AG08396 (cell line): ENCODE results near the gene MXI1.

Source experiments
- DNase-seq: peaks from one replicate; pipeline ENCODE4 v3.0.0; 2012; ENCODE audit warnings: low spot score, mixed read lengths

Gene MXI1

DNA sequence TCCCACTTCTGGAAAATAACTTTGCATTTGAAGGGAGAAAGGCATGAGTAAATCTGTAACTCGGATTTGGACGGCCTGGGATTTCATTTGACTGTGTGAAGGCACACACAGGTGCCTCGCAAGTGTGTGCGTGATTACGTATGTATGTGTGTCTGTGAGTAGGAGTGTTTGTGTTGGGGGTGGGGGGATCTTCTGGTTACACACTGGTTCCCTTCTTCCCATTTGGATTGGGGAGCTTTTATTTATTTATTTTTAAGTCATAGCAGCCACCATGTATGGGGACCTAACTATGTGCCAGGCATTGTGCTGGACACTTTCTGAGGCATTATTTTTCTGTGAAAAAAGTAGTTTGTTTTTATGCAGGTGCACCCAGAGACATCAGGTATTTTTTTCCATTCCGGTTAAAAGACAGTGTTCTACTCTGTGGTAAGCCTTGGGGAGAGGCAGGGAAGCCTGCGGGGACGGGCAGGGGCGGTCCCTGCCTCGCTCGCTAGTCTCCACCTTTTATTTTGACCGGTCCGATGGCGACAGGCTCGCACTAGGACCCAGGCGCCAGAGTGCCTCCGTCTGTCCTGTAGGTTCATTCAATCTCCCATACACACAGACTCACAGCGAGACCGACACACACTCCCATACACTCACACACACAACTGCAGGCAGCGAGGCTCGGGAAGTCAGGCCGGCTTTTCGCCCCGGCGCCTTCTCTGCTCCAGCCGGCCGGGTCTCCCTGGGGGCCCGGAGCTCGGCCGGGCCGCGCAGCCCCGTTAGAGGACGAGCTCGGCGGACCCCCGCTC is at the start of gene MXI1:
TSS of gene MXI1 (plus strand) at position 595 of the 794 bp plus-strand sequence. CDS start 204 bp downstream, outside the sequence.
- peak; percentile 85 for DNase-seq

DNA sequence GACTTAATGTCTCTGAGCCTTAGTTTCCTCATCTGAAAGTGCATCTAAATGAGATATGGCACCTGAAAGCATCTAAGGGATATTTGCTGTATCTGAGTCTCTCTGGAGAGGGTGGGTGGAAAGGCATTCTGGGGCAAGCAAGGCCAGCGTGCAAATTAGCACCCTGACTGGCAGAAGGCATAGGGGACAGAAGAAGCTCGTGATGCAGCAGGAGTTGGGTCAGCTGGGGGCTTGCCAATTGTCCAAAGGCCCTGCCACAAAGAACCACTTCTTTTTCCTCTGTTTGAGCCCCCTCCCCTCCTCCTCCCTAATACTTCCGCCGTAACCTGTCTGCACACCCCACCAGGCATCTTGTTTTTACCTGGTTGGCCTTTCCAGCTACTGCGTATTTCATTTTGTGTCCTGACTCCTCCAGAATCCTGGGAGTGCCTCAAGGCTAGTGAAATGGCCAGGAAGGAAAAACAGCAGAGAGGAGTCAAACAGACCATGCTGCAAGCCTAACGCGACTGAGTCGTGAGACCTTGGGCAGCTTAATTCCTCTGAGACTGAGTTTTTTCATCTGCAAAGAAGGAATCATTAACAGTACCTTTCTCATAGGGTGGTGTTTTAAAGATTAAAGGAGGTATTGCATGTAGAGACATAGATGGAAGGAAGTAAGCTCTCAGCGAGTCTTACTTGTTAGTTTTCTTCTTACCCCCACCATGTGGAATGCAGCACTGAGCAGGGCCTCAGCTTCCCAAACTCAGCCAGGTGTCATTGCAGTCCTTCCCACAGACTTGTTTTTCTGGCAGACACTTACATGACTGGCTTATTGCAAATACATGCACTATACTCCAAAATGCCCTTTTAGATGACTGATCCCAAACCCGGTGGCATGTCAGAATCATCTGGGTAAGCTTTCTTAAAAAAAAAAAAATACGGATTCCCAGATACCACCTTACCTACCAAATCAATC is 49.1 kb upstream of the MXI1 start:
- no peak for DNase-seq

DNA sequence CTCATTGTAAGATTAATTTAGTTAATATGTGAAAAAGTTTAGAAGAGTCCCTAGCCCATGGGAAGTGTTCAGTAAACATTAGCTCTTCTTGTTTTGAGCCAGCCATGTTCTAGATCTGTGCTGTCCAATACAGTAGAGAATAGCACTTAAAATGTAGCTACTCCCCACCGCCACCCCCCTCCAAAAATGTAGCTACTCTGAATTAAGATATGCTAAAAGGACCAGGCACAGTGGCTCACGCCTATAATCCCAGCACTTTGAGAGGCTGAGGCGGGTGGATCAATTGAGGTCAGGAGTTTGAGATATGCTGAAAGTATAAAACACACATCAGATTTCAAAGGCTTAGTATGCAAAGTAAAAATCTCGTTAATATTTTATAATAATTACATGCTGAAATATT is 47.3 kb upstream of the MXI1 start:
- no peak for DNase-seq

DNA sequence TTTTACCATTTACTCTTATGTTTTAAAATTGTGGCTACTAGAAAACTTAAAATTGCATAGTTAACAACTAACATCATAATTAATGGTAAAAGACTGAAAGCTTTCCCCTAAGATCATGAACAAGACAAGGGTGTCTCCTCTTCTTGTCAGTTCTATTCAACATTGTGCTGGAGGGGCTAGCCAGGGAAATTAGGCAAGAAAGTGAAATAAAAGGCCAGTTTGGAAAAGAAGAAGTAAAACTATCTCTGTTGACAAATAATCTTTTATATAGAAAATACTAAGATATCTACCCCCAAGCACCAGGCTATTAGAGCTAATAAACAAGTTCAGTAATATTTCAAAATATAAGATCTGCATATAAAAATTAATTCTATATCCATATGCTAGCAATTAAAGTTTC is 46.9 kb upstream of the MXI1 start:
- no peak for DNase-seq

GRCh38 chr10:110162741-110163145 is 44.7 kb upstream of the MXI1 start:
- no peak for DNase-seq

- DNase-seq, result no peak
These were observed 44.1 kb upstream of the MXI1 start for GRCh38 chr10:110163192-110163773.

DNA sequence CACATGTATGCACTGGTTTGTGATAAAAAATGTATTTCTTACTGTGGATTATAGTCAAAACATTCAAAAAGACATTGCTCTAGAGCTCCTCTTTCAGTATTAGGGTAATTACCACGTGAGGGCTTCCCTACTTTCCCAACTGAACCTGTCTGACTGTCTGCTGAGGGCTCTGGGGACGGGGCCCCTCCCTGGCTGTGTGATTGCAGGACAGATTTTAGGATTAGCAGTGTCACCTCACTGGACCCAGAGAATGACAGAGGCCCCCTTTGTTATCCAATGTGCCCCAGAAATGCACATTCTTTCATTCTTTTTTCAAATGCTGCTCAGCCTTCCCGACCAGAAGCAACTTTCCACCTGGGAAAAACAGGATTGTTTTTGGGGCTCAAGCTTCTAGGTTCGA is 43.6 kb upstream of the MXI1 start:
- no peak for DNase-seq

- no peak for DNase-seq
These were observed 42.2 kb upstream of the MXI1 start for GRCh38 chr10:110165239-110165638.

DNA sequence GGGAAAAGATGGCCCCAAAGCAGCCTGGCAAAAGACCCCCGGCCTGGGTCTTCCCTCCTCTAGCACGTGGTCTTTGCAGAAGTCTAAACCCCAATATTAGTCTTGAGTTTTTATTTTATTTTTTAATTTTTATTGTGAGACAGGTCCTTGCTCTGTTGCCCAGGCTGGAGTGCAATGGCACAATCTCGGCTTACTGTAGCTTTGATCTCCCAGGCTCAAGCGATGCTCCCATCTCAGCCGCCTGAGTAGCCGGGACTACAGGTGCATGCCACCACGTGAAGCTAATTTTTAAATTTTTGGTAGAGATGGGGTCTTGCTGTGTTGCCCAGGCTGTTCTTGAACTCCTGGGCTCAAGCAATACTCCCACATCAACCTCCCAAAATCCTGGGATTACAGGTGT is 40.3 kb upstream of the MXI1 start:
- no peak for DNase-seq

- DNase-seq, result no peak
These were observed 38.6 kb upstream of the MXI1 start for GRCh38 chr10:110168601-110169481.

DNA sequence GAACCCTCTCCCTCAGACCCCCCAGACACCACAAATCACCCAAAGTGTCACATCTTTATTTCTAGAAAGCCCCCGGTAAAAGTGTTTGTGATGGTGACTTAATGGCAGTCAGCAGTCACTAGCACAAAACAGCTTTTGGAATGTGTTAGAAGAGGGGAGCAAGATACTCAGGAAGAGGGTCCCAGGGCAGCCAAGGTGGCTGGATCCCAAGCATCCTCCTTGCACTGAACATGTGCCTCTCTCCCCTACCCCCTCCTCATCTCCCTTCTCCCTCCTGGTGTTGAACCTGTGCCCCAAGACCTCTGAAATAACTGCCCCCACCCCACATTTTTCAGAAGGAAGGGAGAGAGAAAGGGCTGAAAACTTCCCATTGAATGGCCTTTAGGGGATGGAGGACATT is 37.8 kb upstream of the MXI1 start:
- DNase-seq, result no peak

DNA sequence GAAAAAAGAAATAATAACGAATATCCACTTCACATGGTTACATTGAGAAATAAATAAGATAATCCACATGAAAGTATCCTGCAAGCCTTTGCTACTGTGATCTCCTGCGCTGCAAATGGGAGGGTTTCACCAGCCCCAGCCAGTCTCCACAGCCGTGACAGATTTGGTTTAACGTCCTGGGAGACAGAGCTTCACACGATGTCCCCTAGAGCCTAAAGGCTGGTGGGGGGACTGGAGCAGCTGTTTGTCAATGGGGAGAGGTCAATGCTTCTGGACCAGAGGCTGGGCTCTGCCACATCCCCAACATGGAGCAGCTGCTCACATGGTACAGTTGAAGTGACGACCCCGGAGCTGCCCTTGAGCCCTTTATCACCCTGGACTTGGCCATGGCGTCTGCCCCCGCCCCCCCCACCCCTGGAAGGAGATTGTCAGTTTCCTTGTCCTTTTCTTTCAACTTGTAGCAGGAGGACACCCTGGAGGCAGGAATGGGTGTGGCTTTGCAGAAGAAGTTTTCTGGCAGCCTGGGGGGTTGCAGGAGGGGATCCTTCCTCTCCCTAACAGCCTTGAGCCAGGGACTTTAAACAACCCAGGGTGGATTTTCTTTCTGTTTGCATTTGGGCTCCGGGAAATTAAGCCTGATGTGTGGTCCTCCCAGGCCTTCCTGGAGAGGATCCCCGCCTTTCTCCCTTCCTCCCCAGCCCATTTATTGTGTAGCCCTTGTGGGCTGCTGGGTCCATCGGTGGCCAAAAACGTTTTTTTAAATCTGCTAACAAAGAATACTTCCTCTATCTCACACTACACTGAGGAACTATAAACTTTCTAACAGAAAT is 37.0 kb upstream of the MXI1 start:
- DNase-seq, result no peak

GRCh38 chr10:110171032-110171431 is 36.4 kb upstream of the MXI1 start:
- DNase-seq, result no peak

DNA sequence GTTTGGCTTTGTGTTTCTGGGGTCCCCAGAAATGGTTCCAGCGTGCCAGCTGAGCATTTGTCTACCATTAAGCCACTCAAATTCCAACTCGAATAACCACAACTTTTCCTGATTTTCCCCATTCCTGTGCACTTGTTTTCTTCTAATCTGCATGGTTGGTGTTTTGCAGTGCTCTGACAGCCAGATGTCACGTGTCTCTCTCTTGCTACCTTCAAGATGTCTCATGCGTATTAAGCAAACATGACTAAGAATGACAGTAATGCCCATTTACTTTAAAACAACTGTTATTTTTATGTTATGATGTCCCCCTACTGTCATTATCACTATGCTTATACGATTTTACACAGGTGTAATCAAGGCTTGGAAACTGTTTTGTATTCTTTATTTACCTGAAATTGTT is 35.2 kb upstream of the MXI1 start:
- DNase-seq, result no peak

DNA sequence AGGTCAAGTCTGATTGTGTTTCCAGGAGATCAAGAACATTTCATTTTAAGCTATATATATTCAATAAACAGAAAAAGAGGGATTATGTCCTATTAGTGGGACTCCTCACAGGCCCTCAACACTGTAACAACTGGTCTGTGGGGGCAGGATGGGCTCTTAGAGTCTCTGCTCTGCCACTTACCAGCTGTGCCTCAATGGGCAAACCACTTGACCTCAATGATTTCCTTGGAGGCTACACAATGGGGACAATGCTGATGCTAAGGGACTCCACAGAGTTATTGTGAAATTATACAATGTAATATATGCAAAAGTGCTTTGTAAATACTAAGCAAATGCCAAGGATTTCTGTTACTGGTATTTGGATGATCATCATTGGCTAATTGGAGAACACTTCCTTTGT is 33.2 kb upstream of the MXI1 start:
- DNase-seq, result no peak

DNA sequence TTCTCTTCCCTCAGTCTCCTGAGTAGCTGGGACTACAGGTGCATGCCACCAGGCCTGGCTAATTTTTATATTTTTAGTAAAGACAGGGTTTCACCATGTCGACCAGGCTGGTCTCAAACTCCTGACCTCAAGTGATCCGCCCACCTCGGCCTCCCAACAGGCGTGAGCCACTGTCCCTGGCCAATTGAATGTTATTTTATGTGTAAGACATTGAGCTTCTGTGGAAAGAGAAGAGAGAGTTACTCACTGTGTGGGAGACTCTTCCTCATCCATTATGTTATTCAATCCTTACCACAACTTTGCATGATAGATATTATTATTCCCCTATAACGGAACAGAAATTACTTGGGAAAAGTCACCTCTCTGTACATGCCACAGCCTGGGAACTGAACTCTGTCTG is 32.6 kb upstream of the MXI1 start:
- DNase-seq, result no peak

DNA sequence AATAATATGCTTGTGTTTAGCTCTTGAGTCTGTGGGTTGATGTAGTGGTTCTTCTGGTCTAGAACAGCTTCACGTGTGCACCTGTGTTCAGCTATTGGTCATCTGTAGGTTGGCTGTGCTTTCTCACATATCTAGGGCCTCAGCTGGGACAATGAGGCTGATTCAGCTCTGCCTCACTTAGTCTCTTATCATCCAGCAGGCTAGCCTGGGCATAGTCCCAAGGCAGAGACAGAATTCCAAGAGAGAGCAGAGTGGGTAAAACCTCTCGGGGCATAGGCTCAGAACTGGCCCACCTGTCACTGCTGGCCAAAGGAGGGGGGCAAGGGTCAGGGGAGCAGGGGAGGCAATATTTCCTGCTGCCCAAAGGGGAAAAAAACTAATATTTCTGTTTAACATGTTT is 32.0 kb upstream of the MXI1 start:
- DNase-seq, result no peak

- no peak for DNase-seq
These were observed 31.0 kb upstream of the MXI1 start for GRCh38 chr10:110176141-110177030.

DNA sequence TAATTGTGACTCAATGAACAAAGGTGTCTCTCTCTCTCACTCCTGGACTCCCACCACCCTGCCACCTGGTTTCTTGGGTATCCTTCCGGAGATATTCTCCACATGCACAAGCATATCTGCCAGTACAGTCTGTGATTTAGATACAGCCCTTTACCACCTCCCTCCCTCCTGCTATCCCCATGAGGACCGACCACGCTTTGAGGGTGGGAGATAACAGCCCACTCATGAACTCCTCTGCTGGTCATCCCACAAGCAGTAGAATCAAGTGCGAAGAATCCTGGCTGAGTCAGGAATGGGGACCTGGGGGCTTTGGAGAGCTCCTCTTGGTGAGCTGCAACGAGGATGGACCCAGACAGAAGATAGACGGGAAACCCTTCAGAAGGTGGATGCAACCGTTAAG is 28.2 kb upstream of the MXI1 start:
- no peak for DNase-seq

- DNase-seq, result no peak
These were observed 26.0 kb upstream of the MXI1 start for GRCh38 chr10:110181451-110181850.
